Neuron (in vitro differentiated cells): ENCODE data around the gene GABRQ.
"Not testable (repeated sequence)": the region's sequence is repeated elsewhere in the genome, so short reads cannot be mapped to it uniquely, and the experiment has no call there.

Experiments
- H2AFZ ChIP-seq: one replicate; pipeline ENCODE4 v1.6.1; 2013; ENCODE audit warnings: low read depth, mild to moderate bottlenecking, inconsistent platforms, low read length, moderate library complexity
- H3K27me3 ChIP-seq: one replicate; pipeline ENCODE4 v1.6.1; 2013; ENCODE audit warnings: low read length; ENCODE audit not compliant: insufficient read depth
- H3K36me3 ChIP-seq: one replicate; pipeline ENCODE4 v1.6.1; 2013; ENCODE audit warnings: low read length; ENCODE audit not compliant: insufficient read depth
- H3K4me1 ChIP-seq: one replicate; pipeline ENCODE4 v1.6.1; 2013; ENCODE audit warnings: low read length; ENCODE audit not compliant: insufficient read depth
- H3K4me3 ChIP-seq: 2 replicates; pipeline ENCODE4 v1.5.1; 2013; ENCODE audit warnings: mild to moderate bottlenecking, low read length, moderate library complexity
- H3K9me3 ChIP-seq: one replicate; pipeline ENCODE4 v1.6.1; 2013; ENCODE audit warnings: low read length

GABRQ gene

GRCh38 chrX:152641996-152642395, 4.3 kb downstream of the GABRQ start:
- Histone ChIP-seq H3K4me3 (no peak overlapping the region), H3K36me3 (no peaks in the 10 kb centered on the region), H3K27me3 (peaks cover 31% of the 10 kb centered on the region)

DNA sequence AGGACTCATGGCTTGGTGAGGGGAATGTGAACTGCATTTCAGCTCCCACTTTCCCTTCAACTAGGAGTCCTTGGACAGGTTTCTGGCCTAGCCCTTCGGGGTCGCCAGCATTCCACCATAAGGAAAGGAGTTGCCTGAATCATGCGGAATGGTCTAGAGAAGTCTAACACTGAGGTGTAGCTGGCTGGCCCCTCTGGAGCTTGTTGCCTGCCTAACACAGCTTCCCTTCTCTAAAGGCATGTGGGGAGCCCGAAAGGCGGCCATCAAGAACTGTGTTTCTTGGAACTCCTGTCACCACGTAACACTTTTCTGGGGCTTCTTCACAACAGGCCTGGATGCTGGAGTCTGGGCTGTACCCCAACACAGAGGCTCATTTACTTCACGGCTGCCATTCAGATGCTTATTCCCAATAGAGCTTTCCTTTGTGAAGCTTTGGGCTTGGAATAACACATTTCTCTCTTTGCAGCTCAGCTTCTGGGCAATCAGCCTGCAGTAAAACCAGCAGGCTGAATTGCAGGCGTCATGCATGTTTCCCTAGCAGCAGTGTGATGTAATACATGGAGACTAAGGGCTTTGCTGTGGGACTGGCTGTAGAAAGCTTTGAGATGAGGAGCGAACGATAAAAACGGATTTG, 5.4 kb downstream of the GABRQ start:
- Histone ChIP-seq H3K4me3 (no peak overlapping the region), H3K36me3 (no peaks in the 10 kb centered on the region), H3K9me3 (no peaks in the 10 kb centered on the region), H2AFZ (no peak overlapping the region), H3K27me3 (peaks cover 28% of the 10 kb centered on the region), H3K4me1 (no peaks in the 10 kb centered on the region)

More at GRCh38 chrX:152641996-152642395, 4.3 kb downstream of the GABRQ start:
- Histone ChIP-seq H3K9me3 (no peaks in the 10 kb centered on the region), H2AFZ (no peak overlapping the region), H3K4me1 (no peaks in the 10 kb centered on the region)

DNA sequence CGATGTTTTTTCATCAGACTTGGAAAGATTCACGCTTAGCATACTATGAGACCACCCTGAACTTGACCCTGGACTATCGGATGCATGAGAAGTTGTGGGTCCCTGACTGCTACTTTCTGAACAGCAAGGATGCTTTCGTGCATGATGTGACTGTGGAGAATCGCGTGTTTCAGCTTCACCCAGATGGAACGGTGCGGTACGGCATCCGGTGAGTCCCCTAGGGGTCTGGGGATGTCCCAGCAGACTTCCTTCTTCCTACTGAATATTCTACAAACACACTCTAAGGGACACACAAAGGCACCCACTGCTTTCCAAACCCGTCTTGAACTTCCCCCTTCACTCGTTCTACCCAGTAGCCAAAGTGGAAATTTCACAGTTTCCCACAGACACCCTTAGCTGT, 9.3 kb downstream of the GABRQ start:
- peaks cover 10% of the 10 kb centered on the region for H3K27me3 ChIP-seq
- H3K36me3 ChIP-seq = no peaks in the 10 kb centered on the region
- no peaks in the 10 kb centered on the region for H3K4me1 ChIP-seq
- no peak overlapping the region for H3K4me3 ChIP-seq
- no peak overlapping the region for H2AFZ ChIP-seq
- H3K9me3 ChIP-seq = no peaks in the 10 kb centered on the region

- no peaks in the 10 kb centered on the region for H3K4me1 ChIP-seq
- H2AFZ ChIP-seq = no peak overlapping the region
- no peaks in the 10 kb centered on the region for H3K9me3 ChIP-seq
- H3K36me3 ChIP-seq = no peaks in the 10 kb centered on the region
- no peak overlapping the region for H3K4me3 ChIP-seq
- peaks cover 10% of the 10 kb centered on the region for H3K27me3 ChIP-seq
Observed at GRCh38 chrX:152647978-152648377, 10.3 kb downstream of the GABRQ start.

DNA sequence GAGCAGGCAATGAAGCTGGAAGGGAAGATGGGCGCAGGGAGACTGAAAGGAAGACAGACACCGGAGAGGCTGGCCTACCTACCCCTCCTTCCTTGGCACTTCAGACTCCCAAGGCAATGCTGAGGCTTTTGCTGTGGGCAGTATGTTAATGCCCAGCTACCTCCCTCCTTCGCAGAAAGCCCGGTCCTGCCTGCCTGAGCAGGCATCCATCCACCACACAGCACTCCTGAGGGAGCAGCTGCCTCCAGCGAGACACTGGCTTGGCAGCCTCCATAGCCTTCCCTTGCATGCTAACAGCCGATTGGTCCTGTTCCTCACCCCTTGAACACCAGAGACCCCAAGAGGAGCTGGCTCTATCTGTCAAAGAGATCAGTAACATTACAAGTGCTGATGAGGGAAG, 14.4 kb downstream of the GABRQ start:
- Histone ChIP-seq H3K36me3 (no peaks in the 10 kb centered on the region), H2AFZ (no peak overlapping the region), H3K27me3 (peaks cover 12% of the 10 kb centered on the region), H3K9me3 (no peaks in the 10 kb centered on the region), H3K4me1 (no peaks in the 10 kb centered on the region), H3K4me3 (no peak overlapping the region)

GRCh38 chrX:152652467-152652866, 14.8 kb downstream of the GABRQ start:
- peaks cover 11% of the 10 kb centered on the region for H3K27me3 ChIP-seq
- no peaks in the 10 kb centered on the region for H3K9me3 ChIP-seq
- H2AFZ ChIP-seq = no peak overlapping the region
- H3K4me3 ChIP-seq = no peak overlapping the region
- H3K36me3 ChIP-seq = no peaks in the 10 kb centered on the region
- H3K4me1 ChIP-seq = no peaks in the 10 kb centered on the region

GRCh38 chrX:152656087-152656486, 18.4 kb downstream of the GABRQ start:
- no peak overlapping the region for H3K4me3 ChIP-seq
- no peak overlapping the region for H2AFZ ChIP-seq
- H3K27me3 ChIP-seq = peaks cover 8% of the 10 kb centered on the region
- no peaks in the 10 kb centered on the region for H3K36me3 ChIP-seq
- no peaks in the 10 kb centered on the region for H3K4me1 ChIP-seq
- no peaks in the 10 kb centered on the region for H3K9me3 ChIP-seq

- Histone ChIP-seq H3K9me3 (no peaks in the 10 kb centered on the region), H3K27me3 (peaks cover 8% of the 10 kb centered on the region), H3K4me3 (no peak overlapping the region), H3K36me3 (no peaks in the 10 kb centered on the region), H3K4me1 (no peaks in the 10 kb centered on the region), H2AFZ (no peak overlapping the region)
Observed at GRCh38 chrX:152656890-152657289, 19.2 kb downstream of the GABRQ start.

GRCh38 chrX:152658302-152658701, 20.6 kb downstream of the GABRQ start:
- Histone ChIP-seq H3K4me1 (no peaks in the 10 kb centered on the region), H3K4me3 (no peak overlapping the region), H3K27me3 (peaks cover 8% of the 10 kb centered on the region), H3K9me3 (no peaks in the 10 kb centered on the region), H2AFZ (no peak overlapping the region), H3K36me3 (no peaks in the 10 kb centered on the region)

- Histone ChIP-seq H3K4me1 (no peaks in the 10 kb centered on the region), H3K36me3 (no peaks in the 10 kb centered on the region), H3K9me3 (no peaks in the 10 kb centered on the region), H3K27me3 (no peaks in the 10 kb centered on the region), H2AFZ (no peak overlapping the region), H3K4me3 (no peak overlapping the region)
Observed at GRCh38 chrX:152663086-152663485, 25.4 kb downstream of the GABRQ start.

- no peak overlapping the region for H2AFZ ChIP-seq
- no peak overlapping the region for H3K4me3 ChIP-seq
- H3K4me1 ChIP-seq = no peaks in the 10 kb centered on the region
- no peaks in the 10 kb centered on the region for H3K36me3 ChIP-seq
- H3K9me3 ChIP-seq = no peaks in the 10 kb centered on the region
- peaks cover 3% of the 10 kb centered on the region for H3K27me3 ChIP-seq
Observed at GRCh38 chrX:152674135-152674534, 36.4 kb downstream of the GABRQ start.

- not testable (repeated sequence) for H3K36me3 ChIP-seq, H3K4me1 ChIP-seq, H3K9me3 ChIP-seq, H3K27me3 ChIP-seq, H2AFZ ChIP-seq, H3K4me3 ChIP-seq
Observed at GRCh38 chrX:152674652-152675051, 37.0 kb downstream of the GABRQ start.

DNA sequence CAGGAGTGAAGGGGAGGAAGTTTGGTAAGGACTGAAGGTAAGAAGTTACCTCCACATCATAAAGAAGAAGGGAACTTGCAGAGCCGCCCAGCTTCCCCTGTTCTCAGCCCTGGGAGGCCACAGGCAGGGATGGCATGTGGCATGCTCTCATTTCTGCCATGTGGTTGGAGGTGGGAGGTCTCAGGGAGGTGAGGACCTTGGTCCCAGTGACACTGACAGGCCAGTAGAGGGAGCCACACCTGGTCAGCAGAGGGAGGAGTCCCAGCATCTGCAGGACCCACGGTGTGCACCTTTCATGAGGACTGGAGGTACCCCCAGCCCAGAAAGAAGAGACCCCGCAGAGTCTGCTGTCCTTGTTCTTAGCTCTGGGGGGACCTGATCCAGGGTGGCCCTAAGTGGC, 43.3 kb downstream of the GABRQ start:
- not testable (repeated sequence) for H3K36me3 ChIP-seq, H3K9me3 ChIP-seq, H3K27me3 ChIP-seq, H3K4me3 ChIP-seq, H3K4me1 ChIP-seq, H2AFZ ChIP-seq
